Measurements from ENCODE around the gene PPME1. TPM values are rescaled to one million over a fixed set of nuclear protein-coding genes. Genes with fewer than 3 reads are reported as not detected.

Gene PPME1
- polyA plus RNA-seq, 3 donors, result 5.2 to 12.2 (median 8.9) TPM

GRCh38 chr11:74280494-74280893 is 109.4 kb downstream of the PPME1 start:
- no peaks in the 10 kb centered on the region for H3K4me1 Mint-ChIP-seq
- no peak overlapping the region for H3K27ac Mint-ChIP-seq
- Histone ChIP-seq H3K79me2 (ENCODE audit: insufficient read depth, low read length) (no peaks in the 10 kb centered on the region), H2AFZ (ENCODE audit: insufficient read depth, low read depth, low read length, poor library complexity, severe bottlenecking) (no peak overlapping the region), H3K9ac (ENCODE audit: insufficient read depth, low read length, poor library complexity, severe bottlenecking) (no peak overlapping the region), H3K4me1 (ENCODE audit: control insufficient read depth in 1 of 2, insufficient read depth in 2 of 2, low read length in 2 of 2) (no peaks in the 10 kb centered on the region), H3K27ac (ENCODE audit: low read depth in 1 of 2, low read length in 2 of 2) (no peak overlapping the region), H3K9me3 (replicated peaks in 1 of 2; ENCODE audit: control insufficient read depth in 1 of 2, insufficient read depth in 1 of 2, low read length in 2 of 2) (no peaks in the 10 kb centered on the region), H3K4me3 (replicated peaks in 1 of 3; ENCODE audit: low read depth in 2 of 3, low read length in 3 of 3) (no peak overlapping the region), H3K27me3 (ENCODE audit: control insufficient read depth in 2 of 2, insufficient read depth in 2 of 2, low read length in 2 of 2) (no peaks in the 10 kb centered on the region), H3K36me3 (replicated peaks in 1 of 2; ENCODE audit: control insufficient read depth in 1 of 2, insufficient read depth in 2 of 2, low read length in 2 of 2) (no peaks in the 10 kb centered on the region), H4K20me1 (ENCODE audit: insufficient read depth, low read length) (no peaks in the 10 kb centered on the region), H3K4me2 (replicated peaks; ENCODE audit: extremely low read depth, low read length, poor library complexity, severe bottlenecking) (no peak overlapping the region)
- H3K27me3 Mint-ChIP-seq (ENCODE audit: low read depth in 3 of 3), result peaks cover 2 to 5% (median 3%) of the 10 kb centered on the region in 3 donors
- no peak overlapping the region for H3K4me3 Mint-ChIP-seq
- intact Hi-C loops (cut with micrococcal nuclease), result no loop called here
- DNase-seq, result no peak
- no peaks in the 10 kb centered on the region for H3K9me3 Mint-ChIP-seq
- TF ChIP-seq CTCF (IDR thresholded peaks at IDR 0.05), result no peak
- no peaks in the 10 kb centered on the region for H3K36me3 Mint-ChIP-seq

GRCh38 chr11:74282421-74282820 is 111.3 kb downstream of the PPME1 start:
- H3K9ac ChIP-seq (ENCODE audit: insufficient read depth, low read length, poor library complexity, severe bottlenecking), result no peak overlapping the region
- H3K36me3 ChIP-seq (replicated peaks in 1 of 2; ENCODE audit: control insufficient read depth in 1 of 2, insufficient read depth in 2 of 2, low read length in 2 of 2), result no peaks in the 10 kb centered on the region
- H3K4me1 ChIP-seq (ENCODE audit: control insufficient read depth in 1 of 2, insufficient read depth in 2 of 2, low read length in 2 of 2), result no peaks in the 10 kb centered on the region
- no peaks in the 10 kb centered on the region for H3K27me3 ChIP-seq (ENCODE audit: control insufficient read depth in 2 of 2, insufficient read depth in 2 of 2, low read length in 2 of 2)
- H3K79me2 ChIP-seq (ENCODE audit: insufficient read depth, low read length), result no peaks in the 10 kb centered on the region
- Mint-ChIP-seq H3K27me3 (ENCODE audit: low read depth in 3 of 3) (peaks cover 2 to 7% (median 3%) of the 10 kb centered on the region in 3 donors), H3K9me3 (no peaks in the 10 kb centered on the region), H3K36me3 (no peaks in the 10 kb centered on the region), H3K4me1 (no peaks in the 10 kb centered on the region), H3K4me3 (no peak overlapping the region), H3K27ac (no peak overlapping the region)
- intact Hi-C loops (cut with micrococcal nuclease), result no loop called here
- no peak overlapping the region for H3K27ac ChIP-seq (ENCODE audit: low read depth in 1 of 2, low read length in 2 of 2)
- DNase-seq, result no peak
- no peak overlapping the region for H2AFZ ChIP-seq (ENCODE audit: insufficient read depth, low read depth, low read length, poor library complexity, severe bottlenecking)
- no peak overlapping the region for H3K4me3 ChIP-seq (replicated peaks in 1 of 3; ENCODE audit: low read depth in 2 of 3, low read length in 3 of 3)
- TF ChIP-seq CTCF (IDR thresholded peaks at IDR 0.05), result no peak
- no peak overlapping the region for H3K4me2 ChIP-seq (replicated peaks; ENCODE audit: extremely low read depth, low read length, poor library complexity, severe bottlenecking)
- no peaks in the 10 kb centered on the region for H4K20me1 ChIP-seq (ENCODE audit: insufficient read depth, low read length)
- WGBS (ENCODE audit: insufficient coverage), result 85% methylated on average over 3 of the region's 3 CpGs
- no peaks in the 10 kb centered on the region for H3K9me3 ChIP-seq (replicated peaks in 1 of 2; ENCODE audit: control insufficient read depth in 1 of 2, insufficient read depth in 1 of 2, low read length in 2 of 2)

Data from CD14-positive monocyte (primary cell).